ENCODE results near the gene USP53.
A peak's percentile ranks its signal among the peaks of the same experiment; 100 is the strongest.

The USP53 gene

GRCh38 chr4:119232286-119232685 is 19.8 kb downstream of the USP53 start (continued):
- no peak for TF ChIP-seq CSRNP3 (CRISPR knock-in tag; IDR thresholded peaks at IDR 0.05)
- TF ChIP-seq BACH2 (CRISPR knock-in tag; IDR thresholded peaks at IDR 0.05; ENCODE audit: borderline replicate concordance): no peak

DNA sequence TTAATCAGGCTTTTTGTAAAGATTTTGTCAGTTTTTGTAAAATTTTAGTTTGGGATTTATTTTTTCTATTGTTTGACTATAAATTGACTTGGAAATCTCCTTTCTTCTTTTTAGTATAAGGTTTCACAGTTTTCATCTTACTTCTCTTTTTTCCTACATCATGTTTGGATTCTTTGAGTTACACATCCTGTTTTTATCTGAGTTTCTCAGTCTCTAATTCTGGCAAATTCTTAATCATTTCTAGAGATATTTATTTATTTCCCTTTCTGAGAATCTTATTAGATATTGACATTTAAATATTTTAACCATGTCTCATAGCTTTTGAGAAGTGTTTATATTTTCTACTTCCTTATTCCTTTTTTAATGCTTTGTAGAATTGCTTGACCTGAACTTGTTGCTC is 20.7 kb downstream of the USP53 start:
- TF ChIP-seq ESRRG (CRISPR knock-in tag; IDR thresholded peaks at IDR 0.05): no peak
- no peak for ATAC-seq

- TF ChIP-seq RARB (CRISPR knock-in tag; IDR thresholded peaks at IDR 0.05): no peak
- TF ChIP-seq OSR1 (CRISPR knock-in tag; IDR thresholded peaks at IDR 0.05): no peak
- TF ChIP-seq ZFP30 (CRISPR knock-in tag; IDR thresholded peaks at IDR 0.05): no peak
- TF ChIP-seq SNAI2 (CRISPR knock-in tag; IDR thresholded peaks at IDR 0.05): no peak
- TF ChIP-seq GLIS3 (CRISPR knock-in tag; IDR thresholded peaks at IDR 0.05): no peak
- TF ChIP-seq ZNF8 (CRISPR knock-in tag; IDR thresholded peaks at IDR 0.05): no peak
- TF ChIP-seq ISL1 (CRISPR knock-in tag; IDR thresholded peaks at IDR 0.05): no peak
- no peak for TF ChIP-seq ZFP3 (CRISPR knock-in tag; IDR thresholded peaks at IDR 0.05)
- no peak for TF ChIP-seq BACH2 (CRISPR knock-in tag; IDR thresholded peaks at IDR 0.05; ENCODE audit: borderline replicate concordance)
- no peak for TF ChIP-seq PPARA (CRISPR knock-in tag; IDR thresholded peaks at IDR 0.05; ENCODE audit: borderline replicate concordance)
- no peak for TF ChIP-seq PATZ1 (CRISPR knock-in tag; IDR thresholded peaks at IDR 0.05; ENCODE audit: borderline replicate concordance)
- TF ChIP-seq TOX (CRISPR knock-in tag; IDR thresholded peaks at IDR 0.05; ENCODE audit: borderline replicate concordance): no peak
- TF ChIP-seq ZC3H10 (CRISPR knock-in tag; IDR thresholded peaks at IDR 0.05): no peak
- peak; percentile 65 for ATAC-seq
Observed at GRCh38 chr4:119233750-119234149, 21.2 kb downstream of the USP53 start.

GRCh38 chr4:119237201-119237600 is 24.7 kb downstream of the USP53 start:
- no peak for ATAC-seq
- TF ChIP-seq TSHZ2 (CRISPR knock-in tag; IDR thresholded peaks at IDR 0.05) (no peak), PPARA (CRISPR knock-in tag; IDR thresholded peaks at IDR 0.05; ENCODE audit: borderline replicate concordance) (no peak), ZNF565 (CRISPR knock-in tag; conservative IDR thresholded peaks at IDR 0.05; ENCODE audit: low read depth) (no peak), ZFP3 (CRISPR knock-in tag; IDR thresholded peaks at IDR 0.05) (no peak), ISL1 (CRISPR knock-in tag; IDR thresholded peaks at IDR 0.05) (no peak), ESRRG (CRISPR knock-in tag; IDR thresholded peaks at IDR 0.05) (no peak), POU6F1 (CRISPR knock-in tag; IDR thresholded peaks at IDR 0.05; ENCODE audit: borderline replicate concordance, low read depth) (no peak)

DNA sequence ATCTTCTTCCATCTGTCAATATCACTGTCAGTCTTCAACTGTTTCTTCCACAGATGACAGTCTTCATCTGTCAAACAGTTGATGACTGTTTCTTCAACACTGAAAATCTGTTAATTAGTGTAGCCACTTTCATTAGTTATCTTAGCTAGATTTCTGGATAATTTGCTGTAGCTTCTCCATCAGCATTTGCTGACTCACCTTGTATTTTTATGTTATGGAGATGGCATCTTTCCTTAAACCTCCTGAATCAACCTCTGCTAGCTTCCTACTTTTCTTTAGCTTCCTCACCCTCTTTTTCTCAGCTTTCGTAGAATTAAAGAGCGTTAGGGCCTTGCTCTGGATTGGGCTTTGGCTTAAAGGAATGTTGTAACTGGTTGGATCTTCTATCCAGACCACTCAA is 25.1 kb downstream of the USP53 start:
- no peak for TF ChIP-seq ZNF565 (CRISPR knock-in tag; conservative IDR thresholded peaks at IDR 0.05; ENCODE audit: low read depth)
- no peak for TF ChIP-seq POU6F1 (CRISPR knock-in tag; IDR thresholded peaks at IDR 0.05; ENCODE audit: borderline replicate concordance, low read depth)
- TF ChIP-seq ZC3H10 (CRISPR knock-in tag; IDR thresholded peaks at IDR 0.05): no peak
- TF ChIP-seq SNAI2 (CRISPR knock-in tag; IDR thresholded peaks at IDR 0.05): no peak
- no peak for TF ChIP-seq ZFP30 (CRISPR knock-in tag; IDR thresholded peaks at IDR 0.05)
- no peak for TF ChIP-seq GLIS3 (CRISPR knock-in tag; IDR thresholded peaks at IDR 0.05)
- no peak for TF ChIP-seq OSR1 (CRISPR knock-in tag; IDR thresholded peaks at IDR 0.05)
- TF ChIP-seq PPARA (CRISPR knock-in tag; IDR thresholded peaks at IDR 0.05; ENCODE audit: borderline replicate concordance): no peak
- no peak for ATAC-seq
